Stimulated activated CD8-positive, alpha-beta memory T cell treated with anti-CD3 and anti-CD28 coated beads, Interleukin-12 subunit alpha, Interleukin-12 subunit beta, amount 100 ng/mL, for 1 hour (primary cell): ENCODE measurements around the gene IL36B.

Experiments used
- DNase-seq: peaks from one replicate; pipeline ENCODE4 v3.0.0-alpha.2; 2020; ENCODE audit warnings: low read depth

The IL36B gene

DNA sequence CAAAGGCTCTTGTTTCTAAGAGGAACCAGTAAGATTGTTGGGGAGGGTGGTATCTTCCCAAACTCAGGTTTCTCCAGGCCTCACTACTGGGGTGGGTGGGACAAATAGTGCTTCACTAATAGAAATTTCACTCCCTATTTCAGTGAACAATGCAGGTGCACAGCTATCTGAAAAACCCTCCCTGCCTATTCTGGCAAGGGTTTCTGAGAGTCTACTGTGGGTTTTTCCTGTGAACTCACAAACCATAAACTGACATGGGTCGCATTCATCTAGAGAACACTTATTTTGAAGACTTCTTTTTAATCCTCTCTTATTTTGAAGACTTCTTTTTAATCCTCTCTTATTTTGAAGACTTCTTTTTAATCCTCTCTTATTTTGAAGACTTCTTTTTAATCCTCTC, 43.0 kb downstream of the IL36B start:
- no peak for DNase-seq

- DNase-seq = no peak
Observed at GRCh38 chr2:113007250-113007649, 45.4 kb downstream of the IL36B start.

DNA sequence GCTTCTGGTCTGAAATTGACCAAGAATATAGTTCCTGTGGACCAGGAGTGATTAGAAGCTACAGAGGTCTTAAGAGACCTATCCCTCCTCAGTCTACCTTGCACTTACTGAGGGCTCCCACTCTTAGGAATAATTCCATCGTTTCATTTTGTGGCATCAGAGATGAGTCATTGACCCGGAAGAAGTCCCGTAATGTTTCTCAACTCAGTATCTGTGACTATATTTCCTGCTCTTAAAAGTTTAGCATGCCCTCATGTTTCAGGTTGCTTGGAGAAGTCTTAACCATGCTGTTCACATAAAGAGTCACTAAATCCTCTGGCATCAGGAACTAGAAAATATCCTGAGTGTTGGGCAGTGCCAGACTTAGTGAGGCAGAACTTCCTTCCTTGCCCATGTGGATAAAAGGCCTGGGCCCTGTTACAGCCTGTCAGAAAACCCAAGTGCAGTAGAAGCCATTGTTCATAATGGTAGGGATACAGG, 47.6 kb downstream of the IL36B start, which contains the start of gene IL36A:
IL36A (plus strand) TSS at position 430 of the 480 bp plus-strand sequence. CDS start 413 bp downstream, outside the sequence.
- DNase-seq = no peak

GRCh38 chr2:113002677-113003076, 50.0 kb downstream of the IL36B start:
- DNase-seq = no peak

DNA sequence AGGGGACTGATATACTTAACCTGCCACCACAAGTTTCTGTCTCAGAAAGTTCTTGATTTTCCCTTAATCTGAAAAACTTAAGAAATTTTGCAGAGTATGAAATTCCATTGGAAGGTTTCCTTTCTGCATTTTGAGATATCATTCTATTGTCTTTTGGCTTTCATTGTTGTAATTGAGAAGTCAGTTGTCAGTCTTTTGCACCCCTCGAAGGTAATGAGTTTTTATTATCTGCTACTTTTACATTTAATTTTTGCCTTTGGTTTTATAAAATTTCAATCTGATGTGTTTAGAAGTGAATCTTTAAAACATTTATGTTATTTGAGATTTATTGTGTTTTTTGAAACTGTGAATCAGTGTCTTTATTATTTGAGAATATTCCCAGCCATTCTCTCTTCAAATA, 52.2 kb downstream of the IL36B start:
- DNase-seq = no peak

GRCh38 chr2:112997151-112997550, 55.5 kb downstream of the IL36B start:
- DNase-seq = no peak

- DNase-seq = peak; percentile 40
Observed at GRCh38 chr2:112996635-112997034, 56.0 kb downstream of the IL36B start.

- DNase-seq = no peak
Observed at GRCh38 chr2:112995346-112995920, 57.2 kb downstream of the IL36B start.

DNA sequence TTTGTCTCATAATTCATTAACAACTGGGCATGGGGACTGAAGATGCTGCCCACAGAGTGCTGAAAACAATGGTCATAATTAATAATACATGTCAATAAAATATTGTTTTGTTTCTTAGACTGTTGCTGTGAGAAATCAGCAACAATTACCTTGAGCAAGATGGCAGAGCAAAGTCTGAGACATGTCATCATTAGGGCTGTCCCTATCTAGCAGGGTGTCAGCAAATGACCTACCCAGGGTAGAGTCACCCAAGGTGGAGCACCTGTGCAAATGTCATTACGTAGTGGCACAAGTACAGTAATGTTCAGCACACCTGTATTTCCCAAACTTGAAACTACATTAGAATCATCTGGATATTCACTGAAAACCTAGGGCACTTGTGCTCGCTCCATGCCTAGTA, 58.0 kb downstream of the IL36B start:
- DNase-seq = no peak

DNA sequence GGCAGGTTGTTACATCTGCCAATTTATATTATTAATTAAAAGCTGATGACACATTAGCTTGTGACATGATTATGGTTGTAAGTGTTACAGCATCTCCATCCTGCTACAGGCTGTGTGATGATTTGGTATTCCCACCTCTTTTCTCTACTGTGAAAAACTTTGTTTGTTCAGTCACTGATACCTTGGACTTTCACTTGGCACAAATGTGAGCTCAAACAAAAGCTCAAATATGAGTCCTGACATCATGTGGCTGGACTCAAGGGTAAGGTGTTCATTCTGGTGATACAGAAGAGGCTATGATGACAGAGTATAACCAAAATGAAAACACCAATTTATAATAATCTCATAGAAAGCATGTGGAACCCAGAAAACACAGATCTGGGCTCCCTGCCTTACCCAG, 58.8 kb downstream of the IL36B start:
- DNase-seq = no peak

DNA sequence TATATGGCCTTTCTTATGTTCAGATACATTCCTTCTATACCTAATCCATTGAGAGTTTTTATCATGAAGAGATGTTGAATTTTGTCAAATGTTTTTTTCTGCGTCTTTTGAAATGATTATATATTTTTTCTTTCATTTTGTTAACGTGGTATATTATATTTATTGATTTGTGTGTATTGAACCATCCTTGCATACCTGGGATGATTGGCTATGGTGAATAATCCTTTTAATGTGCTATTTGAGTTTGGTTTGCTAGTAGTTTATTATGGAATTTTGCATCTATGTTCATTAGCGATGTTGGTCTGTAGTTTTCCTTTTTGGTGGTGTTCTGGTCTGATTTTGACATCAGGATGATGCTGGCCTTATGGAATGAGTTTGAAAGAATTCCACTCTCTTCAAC, 63.1 kb downstream of the IL36B start:
- no peak for DNase-seq

- DNase-seq = no peak
Observed at GRCh38 chr2:112985090-112985489, 67.6 kb downstream of the IL36B start.

DNA sequence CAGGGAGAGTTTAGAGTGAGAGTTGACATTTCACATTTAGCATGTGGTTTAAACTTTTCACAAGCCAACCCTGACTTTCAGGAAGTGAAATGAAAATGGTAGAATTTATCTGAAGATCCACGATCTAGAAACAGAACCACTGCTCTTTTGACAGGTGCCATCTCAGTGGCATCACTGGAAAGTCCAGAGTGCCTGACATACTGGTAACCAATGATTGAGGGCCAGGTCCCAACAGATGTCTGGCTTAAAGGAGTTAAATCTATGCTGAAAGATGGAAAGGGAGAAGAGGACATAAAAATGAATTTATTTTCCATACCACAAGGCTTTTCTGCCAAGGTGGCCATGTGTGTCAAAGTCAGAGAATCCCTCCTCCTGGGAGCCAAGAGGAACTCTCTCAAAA, 72.1 kb downstream of the IL36B start:
- no peak for DNase-seq

- no peak for DNase-seq
Observed at GRCh38 chr2:112979731-112980130, 72.9 kb downstream of the IL36B start.

DNA sequence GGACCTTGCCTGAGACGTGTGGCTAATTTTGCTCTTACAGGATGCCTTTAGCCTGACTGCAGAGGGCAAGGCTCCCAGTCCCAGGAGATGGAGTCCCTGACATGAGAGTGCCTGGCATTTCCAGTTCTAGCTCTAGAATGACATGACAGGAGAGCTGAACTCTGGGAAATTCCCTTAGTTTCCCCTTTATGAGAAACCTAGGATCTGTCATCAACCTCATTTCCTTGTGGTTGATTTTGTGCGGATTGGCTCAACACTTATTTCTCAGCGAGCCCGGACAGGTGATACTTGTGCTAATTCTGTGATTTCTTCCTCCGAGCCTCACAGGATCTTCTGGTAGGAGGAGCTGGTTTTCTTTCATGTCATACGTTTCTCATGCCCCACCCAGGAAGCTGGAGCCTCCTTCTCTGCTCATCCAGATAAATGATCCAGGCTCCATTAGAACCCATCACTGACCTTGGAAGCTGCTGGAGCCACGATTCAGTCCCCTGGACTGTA, 75.1 kb downstream of the IL36B start, which contains the start of gene IL36G:
IL36G (plus strand) TSS at position 448 of the 498 bp plus-strand sequence. CDS start 633 bp downstream, outside the sequence.
- DNase-seq = no peak
